GM15510 (cell line): ENCODE data around the gene TICAM2.

Experiments
- POLR2A ChIP-seq: IDR thresholded peaks from 3 replicates; pipeline ENCODE4 v1.6.1; 2011; ENCODE audit warnings: borderline replicate concordance; ENCODE audit not compliant: insufficient read length; ENCODE audit errors: extremely low read depth

TICAM2 gene, protein sequence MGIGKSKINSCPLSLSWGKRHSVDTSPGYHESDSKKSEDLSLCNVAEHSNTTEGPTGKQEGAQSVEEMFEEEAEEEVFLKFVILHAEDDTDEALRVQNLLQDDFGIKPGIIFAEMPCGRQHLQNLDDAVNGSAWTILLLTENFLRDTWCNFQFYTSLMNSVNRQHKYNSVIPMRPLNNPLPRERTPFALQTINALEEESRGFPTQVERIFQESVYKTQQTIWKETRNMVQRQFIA

DNA sequence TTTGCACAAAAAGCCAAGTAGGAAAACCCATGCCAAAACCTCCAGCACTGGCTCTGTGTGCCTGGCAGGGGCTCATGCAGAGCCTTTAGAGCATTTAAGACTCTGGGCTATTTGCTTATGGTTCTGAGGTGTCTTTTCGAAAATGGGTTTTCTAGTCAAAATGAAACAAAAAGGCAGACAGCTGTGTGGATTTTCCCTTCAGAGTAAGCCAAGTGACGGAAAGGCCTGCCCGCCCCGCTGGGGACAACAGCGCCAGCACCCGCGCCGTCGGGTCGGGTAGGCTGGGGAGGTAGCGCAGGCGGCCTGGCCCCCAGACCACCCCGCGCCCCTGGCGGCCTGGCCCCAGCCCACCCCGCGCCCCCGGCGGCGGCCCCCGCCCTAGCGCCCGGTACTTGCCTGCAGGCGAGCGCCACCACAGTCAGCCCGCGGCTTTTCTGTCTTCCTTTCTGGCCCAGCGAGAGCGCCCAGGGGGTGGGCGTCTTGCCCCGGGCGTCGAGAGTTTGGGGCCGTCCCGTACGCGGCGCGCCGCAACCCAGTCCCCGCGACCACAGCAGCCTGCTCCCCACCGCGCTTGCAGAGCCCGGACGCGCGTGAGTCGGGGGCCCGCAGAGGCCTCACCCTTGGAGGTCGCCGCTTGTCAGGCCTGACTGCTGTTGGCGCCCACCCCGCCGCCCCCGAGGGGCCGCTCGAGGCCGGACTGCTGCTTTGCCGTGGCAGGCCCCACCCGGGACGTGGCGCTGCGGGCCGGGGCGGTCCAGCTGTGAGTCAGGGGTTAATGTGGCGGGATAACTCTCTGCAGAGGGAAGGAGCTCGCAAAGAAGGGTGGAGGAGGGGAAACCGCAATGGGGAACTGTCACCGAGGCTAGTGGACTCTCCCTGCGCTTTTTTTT, at the start of gene TICAM2:
TICAM2 (minus strand) TSS at position 779 of the 890 bp plus-strand sequence. CDS start 21,223 bp downstream, outside the sequence.
- peak; percentile 39 for TF ChIP-seq POLR2A

DNA sequence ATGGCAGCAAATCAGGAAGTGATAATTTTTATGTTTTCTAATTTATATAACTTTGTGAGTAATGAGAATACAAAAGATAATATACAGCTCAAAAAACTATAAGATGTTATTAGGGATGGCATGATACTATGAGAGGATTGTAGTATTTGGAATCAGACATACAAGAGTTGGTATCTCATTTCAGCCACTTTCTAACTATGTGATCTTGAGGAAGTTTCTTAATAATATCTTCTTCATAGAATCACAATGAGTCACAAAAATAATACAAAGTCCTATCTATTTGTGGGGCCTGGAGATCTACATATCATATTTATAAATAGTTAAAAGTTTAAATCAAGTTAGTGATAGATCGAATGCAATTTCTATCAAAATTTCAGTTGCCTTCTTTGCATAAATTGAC, 47.3 kb upstream of the TICAM2 start:
- TF ChIP-seq POLR2A = no peak

DNA sequence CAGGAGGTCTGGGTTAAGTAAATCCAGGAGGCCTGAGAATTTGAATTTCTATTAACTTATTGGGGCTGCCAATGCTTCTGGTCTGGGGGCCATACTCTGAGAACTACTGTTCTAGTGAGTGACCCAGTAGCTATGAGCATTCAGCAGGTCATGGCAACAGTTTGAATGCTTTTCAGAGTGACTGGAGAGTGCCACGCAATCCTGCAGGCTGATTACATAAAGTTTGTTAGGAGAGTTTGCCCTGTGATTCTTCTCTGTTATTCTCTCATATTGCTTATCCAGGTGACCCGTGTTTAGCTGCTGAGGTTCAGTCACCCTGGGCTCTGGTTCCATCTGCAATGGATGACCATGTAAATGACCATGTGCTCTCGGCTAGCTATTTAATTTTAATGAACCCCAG, 45.8 kb upstream of the TICAM2 start:
- no peak for TF ChIP-seq POLR2A

- no peak for TF ChIP-seq POLR2A
These were observed 41.8 kb upstream of the TICAM2 start for GRCh38 chr5:115644046-115644445.

DNA sequence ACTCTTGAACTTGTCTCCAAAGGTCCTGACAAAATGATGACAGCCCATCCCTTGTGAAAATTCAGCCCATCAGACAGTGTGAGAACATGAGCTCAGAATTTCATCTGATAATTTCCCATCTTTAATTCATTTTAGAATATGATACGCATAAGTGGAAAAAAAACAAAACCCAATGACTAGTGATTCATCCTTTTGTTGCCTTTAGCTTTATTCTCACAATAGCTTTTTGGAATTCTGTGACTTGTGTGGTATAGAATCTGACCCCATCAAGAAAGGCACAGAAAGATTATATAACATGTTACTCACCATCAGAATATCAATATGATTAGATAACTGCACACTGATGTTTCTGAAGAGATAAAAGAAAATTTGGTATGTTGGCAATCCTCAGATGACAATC, 39.7 kb upstream of the TICAM2 start:
- no peak for TF ChIP-seq POLR2A

DNA sequence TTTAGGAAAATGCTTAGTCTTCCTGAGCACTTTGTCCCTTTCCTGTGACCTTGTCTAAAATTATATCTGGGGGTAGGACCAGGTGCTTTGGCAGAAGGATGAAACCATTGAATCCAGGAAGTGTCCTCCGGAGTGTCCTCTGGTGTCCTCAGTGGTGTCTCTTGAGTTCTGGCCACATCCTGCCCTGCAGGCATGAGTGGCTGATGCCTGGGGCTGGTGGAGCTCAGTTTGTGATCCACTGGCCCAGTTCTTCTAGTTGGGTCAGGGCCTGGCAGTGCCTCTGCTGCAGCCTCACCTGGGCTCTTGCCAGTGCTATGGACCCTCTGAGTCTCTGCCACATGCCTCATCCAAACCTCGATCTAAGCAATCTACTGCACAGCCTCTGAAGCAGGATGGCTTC, 38.0 kb upstream of the TICAM2 start:
- no peak for TF ChIP-seq POLR2A

DNA sequence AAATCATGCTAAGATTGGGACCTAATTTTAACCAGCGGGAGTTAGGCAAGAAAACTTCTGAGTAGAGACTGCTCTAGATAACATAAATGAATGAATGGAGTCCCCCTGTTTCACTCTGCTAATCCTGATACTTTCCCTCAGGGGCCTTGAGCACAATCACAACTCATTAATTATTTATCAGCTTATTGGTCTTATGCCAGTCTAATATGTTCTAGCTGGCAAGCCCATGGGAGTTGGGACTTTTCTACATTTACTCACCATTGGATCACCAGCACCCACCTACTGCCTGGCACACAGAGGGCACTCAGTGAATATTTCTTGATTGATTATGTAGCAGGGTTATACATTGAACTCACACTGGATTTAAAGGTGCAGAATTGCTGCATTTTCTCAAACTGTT, 37.1 kb upstream of the TICAM2 start:
- TF ChIP-seq POLR2A = no peak

GRCh38 chr5:115637507-115637906, 35.2 kb upstream of the TICAM2 start:
- TF ChIP-seq POLR2A = no peak

- no peak for TF ChIP-seq POLR2A
These were observed 33.7 kb upstream of the TICAM2 start for GRCh38 chr5:115636008-115636407.

DNA sequence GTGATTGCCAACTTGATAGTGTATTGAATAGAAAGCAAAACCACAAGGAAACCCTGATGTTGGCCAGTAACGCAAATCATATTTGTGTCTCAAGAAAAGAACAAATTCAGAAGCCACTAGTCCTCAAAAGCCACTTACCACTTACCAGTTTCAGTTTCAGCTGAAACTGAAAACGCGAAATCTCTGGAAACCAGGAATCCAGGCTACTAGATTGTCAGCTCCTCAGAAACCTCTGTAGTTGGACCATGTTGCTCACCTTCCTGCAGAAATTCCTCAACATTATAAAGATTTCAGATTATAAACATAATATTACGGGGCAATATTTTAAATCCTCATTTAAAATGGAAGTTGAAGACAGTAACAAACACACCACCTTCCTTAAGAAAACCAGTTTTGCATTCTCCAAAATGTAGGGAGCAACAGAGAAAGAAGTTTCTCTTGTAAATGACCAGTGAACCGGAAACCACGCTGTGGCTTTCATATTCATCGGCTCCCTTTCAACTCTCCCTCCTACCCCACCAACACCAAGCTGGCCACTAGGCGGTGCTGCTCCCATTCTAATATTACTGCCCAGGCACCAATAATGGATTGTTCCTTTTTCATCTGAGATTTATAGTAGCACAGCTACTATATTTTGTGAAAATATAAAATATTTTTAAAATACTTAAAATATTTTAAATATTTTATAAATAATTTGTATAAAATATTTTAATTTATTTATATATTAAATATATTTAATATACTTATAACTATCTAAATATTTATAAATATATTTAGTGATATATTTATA, 32.3 kb upstream of the TICAM2 start:
- TF ChIP-seq POLR2A = no peak

- no peak for TF ChIP-seq POLR2A
These were observed 27.6 kb upstream of the TICAM2 start for GRCh38 chr5:115629903-115630302.

- no peak for TF ChIP-seq POLR2A
These were observed 25.1 kb upstream of the TICAM2 start for GRCh38 chr5:115627295-115627865.

- no peak for TF ChIP-seq POLR2A
These were observed 24.2 kb upstream of the TICAM2 start for GRCh38 chr5:115626445-115626823.

- peak; percentile 67 for TF ChIP-seq POLR2A
These were observed 23.5 kb upstream of the TICAM2 start, which contains the start of gene TMED7 for GRCh38 chr5:115625579-115626444. TSS of gene TMED7 (minus strand) at chr5:115626036. CDS start at chr5:115625792, 244 bp downstream.
